Effector memory CD4-positive, alpha-beta T cell (primary cell): ENCODE measurements around the gene TRAF2.
A peak's percentile ranks its signal among the peaks of the same experiment; 100 is the strongest.

Experiments used
- DNase-seq, 3 donors: peaks; one replicate each; pipeline ENCODE4 v3.0.0-alpha.2; 2020
- H3K27ac ChIP-seq: 2 replicates; pipeline ENCODE4 v1.7.0; 2013; ENCODE audit warnings: mild to moderate bottlenecking, low read length, moderate library complexity; ENCODE audit not compliant: insufficient read depth, poor library complexity, severe bottlenecking
- H3K27me3 ChIP-seq: replicated peaks from 2 replicates; pipeline ENCODE4 v1.7.0; 2013; ENCODE audit warnings: mild to moderate bottlenecking, low read length; ENCODE audit not compliant: insufficient read depth, control insufficient read depth, poor library complexity, severe bottlenecking
- H3K36me3 ChIP-seq: 2 replicates; pipeline ENCODE4 v1.7.0; 2013; ENCODE audit warnings: mild to moderate bottlenecking, low read length, moderate library complexity; ENCODE audit not compliant: control insufficient read depth, insufficient read depth
- H3K4me1 ChIP-seq: 2 replicates; pipeline ENCODE4 v1.7.0; 2013; ENCODE audit warnings: low read length, mild to moderate bottlenecking; ENCODE audit not compliant: control insufficient read depth, insufficient read depth, poor library complexity, severe bottlenecking
- H3K4me3 ChIP-seq: 2 replicates; pipeline ENCODE4 v1.7.0; 2013; ENCODE audit warnings: low read length, low read depth, mild to moderate bottlenecking; ENCODE audit not compliant: insufficient read depth, poor library complexity, severe bottlenecking
- H3K9me3 ChIP-seq: 2 replicates; pipeline ENCODE4 v1.7.0; 2013; ENCODE audit warnings: mild to moderate bottlenecking, low read length, moderate library complexity; ENCODE audit not compliant: control insufficient read depth

The TRAF2 gene

DNA sequence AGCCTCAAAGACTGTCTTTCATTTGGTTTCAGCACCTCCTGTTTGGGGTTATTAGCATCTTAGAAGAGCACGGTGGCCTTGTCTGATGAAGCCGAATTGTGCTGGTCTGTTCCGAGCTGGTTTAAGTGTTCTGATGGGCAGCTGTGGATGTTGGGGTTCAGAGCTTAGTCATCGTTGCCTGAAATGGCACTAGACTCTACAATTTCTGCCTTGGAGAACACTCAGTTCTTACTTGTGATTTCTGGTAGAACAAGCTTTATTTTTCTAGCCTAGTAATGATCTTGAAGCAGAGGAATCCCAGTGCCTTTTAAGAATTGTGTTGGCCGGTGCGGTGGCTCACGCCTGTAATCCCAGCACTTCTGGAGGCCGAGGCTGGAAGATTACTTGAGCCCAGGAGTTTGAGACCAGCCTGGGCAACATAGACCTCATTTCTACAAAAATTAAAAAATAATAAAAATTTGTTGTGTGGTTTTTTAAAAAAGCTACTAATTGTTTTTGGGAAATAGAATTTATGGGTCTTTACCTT is 50.4 kb downstream of the TRAF2 start:
- no peak for DNase-seq
- Histone ChIP-seq H3K27me3 (no peaks in the 10 kb centered on the region), H3K36me3 (peaks cover 27% of the 10 kb centered on the region), H3K9me3 (no peaks in the 10 kb centered on the region), H3K27ac (no peak overlapping the region), H3K4me1 (no peaks in the 10 kb centered on the region), H3K4me3 (no peak overlapping the region)

GRCh38 chr9:136937186-136938001 is 51.1 kb downstream of the TRAF2 start:
- Histone ChIP-seq H3K9me3 (no peaks in the 10 kb centered on the region), H3K4me1 (no peaks in the 10 kb centered on the region), H3K4me3 (no peak overlapping the region), H3K27me3 (no peaks in the 10 kb centered on the region), H3K36me3 (peaks cover 34% of the 10 kb centered on the region), H3K27ac (no peak overlapping the region)
- no peak for DNase-seq

GRCh38 chr9:136939431-136939995 is 53.2 kb downstream of the TRAF2 start:
- no peak for DNase-seq
- Histone ChIP-seq H3K36me3 (peaks cover 37% of the 10 kb centered on the region), H3K27me3 (no peaks in the 10 kb centered on the region), H3K4me1 (peaks cover 11% of the 10 kb centered on the region), H3K9me3 (no peaks in the 10 kb centered on the region), H3K27ac (no peak overlapping the region), H3K4me3 (no peak overlapping the region)

- H3K27me3 ChIP-seq, result no peaks in the 10 kb centered on the region
- no peak overlapping the region for H3K4me3 ChIP-seq
- peaks cover 37% of the 10 kb centered on the region for H3K36me3 ChIP-seq
- peaks cover 15% of the 10 kb centered on the region for H3K4me1 ChIP-seq
- H3K27ac ChIP-seq, result no peak overlapping the region
- H3K9me3 ChIP-seq, result no peaks in the 10 kb centered on the region
- DNase-seq, result no peak
Measured at GRCh38 chr9:136939996-136940525, 53.7 kb downstream of the TRAF2 start.

- Histone ChIP-seq H3K27ac (no peak overlapping the region), H3K9me3 (no peaks in the 10 kb centered on the region), H3K4me3 (no peak overlapping the region), H3K36me3 (peaks cover 37% of the 10 kb centered on the region), H3K4me1 (peaks cover 16% of the 10 kb centered on the region), H3K27me3 (no peaks in the 10 kb centered on the region)
- DNase-seq, result no peak
Measured at GRCh38 chr9:136940526-136941230, 54.4 kb downstream of the TRAF2 start.

DNA sequence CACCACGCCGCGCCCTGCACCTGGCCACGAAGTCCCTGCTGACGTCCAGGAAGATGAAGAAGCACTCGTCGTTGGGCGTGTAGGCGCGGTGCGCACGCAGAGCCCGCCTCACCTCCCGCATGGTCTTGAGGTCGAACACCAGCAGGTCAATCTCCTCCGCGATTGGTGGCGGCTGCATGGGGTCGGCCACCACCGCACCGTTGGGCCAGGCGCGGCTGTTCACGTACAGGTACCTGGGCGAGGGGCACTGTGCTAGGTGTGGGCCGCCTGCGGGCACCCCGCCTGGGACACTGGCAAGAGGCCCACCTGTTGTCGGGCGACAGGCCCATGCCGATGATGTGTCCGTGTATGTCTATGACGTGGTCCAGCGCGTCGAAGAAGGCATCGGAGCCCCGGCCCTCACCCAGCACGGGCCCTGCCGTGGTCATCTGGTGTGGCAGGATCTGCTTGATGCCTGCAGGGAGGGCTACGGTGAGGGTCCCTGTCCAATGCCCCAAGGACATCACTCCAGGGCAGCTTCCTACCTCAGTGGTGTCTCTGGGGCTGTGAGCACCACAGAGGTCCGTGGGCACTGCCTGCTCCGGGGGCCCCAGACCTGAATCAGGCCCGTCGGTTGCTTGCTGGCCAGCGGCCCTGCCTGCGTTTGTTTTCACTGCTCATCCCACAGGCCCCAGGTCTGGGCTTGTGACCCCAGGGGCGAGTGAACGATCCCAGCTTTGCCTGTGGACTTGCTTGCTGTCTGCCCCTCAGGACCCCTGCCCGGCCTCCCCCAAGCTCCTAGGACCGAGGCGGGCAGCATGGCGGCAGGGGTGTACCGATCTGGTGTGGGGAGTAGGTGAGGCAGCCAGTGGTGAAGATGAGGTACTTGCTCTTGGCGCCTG is 55.2 kb downstream of the TRAF2 start:
- peaks cover 37% of the 10 kb centered on the region for H3K36me3 ChIP-seq

GRCh38 chr9:136942112-136942880 is 56.0 kb downstream of the TRAF2 start:
- Histone ChIP-seq H3K4me3 (no peak overlapping the region), H3K36me3 (peaks cover 37% of the 10 kb centered on the region), H3K27me3 (no peaks in the 10 kb centered on the region), H3K4me1 (peaks cover 16% of the 10 kb centered on the region), H3K27ac (no peak overlapping the region), H3K9me3 (no peaks in the 10 kb centered on the region)
- DNase-seq, result no peak

More for the DNA sequence above, 55.2 kb downstream of the TRAF2 start:
- no peaks in the 10 kb centered on the region for H3K27me3 ChIP-seq
- H3K27ac ChIP-seq, result no peak overlapping the region
- DNase-seq, result no peak
- no peak overlapping the region for H3K4me3 ChIP-seq
- no peaks in the 10 kb centered on the region for H3K9me3 ChIP-seq
- H3K4me1 ChIP-seq, result peaks cover 16% of the 10 kb centered on the region

GRCh38 chr9:136942881-136943230 is 56.5 kb downstream of the TRAF2 start:
- Histone ChIP-seq H3K36me3 (peaks cover 37% of the 10 kb centered on the region), H3K27ac (peak overlapping the region; percentile 63), H3K9me3 (no peaks in the 10 kb centered on the region), H3K4me3 (no peak overlapping the region), H3K27me3 (no peaks in the 10 kb centered on the region), H3K4me1 (peaks cover 16% of the 10 kb centered on the region)
- DNase-seq, result no peak
